ENCODE data around the gene PCGF3. TPM values are rescaled to one million over a fixed set of nuclear protein-coding genes. Genes with fewer than 3 reads are reported as not detected.
"Not testable (repeated sequence)": the region's sequence is repeated elsewhere in the genome, so short reads cannot be mapped to it uniquely, and the experiment has no call there.

Gene PCGF3
- total RNA-seq, 1 experiment from 2014 or later: 21.3 TPM

DNA sequence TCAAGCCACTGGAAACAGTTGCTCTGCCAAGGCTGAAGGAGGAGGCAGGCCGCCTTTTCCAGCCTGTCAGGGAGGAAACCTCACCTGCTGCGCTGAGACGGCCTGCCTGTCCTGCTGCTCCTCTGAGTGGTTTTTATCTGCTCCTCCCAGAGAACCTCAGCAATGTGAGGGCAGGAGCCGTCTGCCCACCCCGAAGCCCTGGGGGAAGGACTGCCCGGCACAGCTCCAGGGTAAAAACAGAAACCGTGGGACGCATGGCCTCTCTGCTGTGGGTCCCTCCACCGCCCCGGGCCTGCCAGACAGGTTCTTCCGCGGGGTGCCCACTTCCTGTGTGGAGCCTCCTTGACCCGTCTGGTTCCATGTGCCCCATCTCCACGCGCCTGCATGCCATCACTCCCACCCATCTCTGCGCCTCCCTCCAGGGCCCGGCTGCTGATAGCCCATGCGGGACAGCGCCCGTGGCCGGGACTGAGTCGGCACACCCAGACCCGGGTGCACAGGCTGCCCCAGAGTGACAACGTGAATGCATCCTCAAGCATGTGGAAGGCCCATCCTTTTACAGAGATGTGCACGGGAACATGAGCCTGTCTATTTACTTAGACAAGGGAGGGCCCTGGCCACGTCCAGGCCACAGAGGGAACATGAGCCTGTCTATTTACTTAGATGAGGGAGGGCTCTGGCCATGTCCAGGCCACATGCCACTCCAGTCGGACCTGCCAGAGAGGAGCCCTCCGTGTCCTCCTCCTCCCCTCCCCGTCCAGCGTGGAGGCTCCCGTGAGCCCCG lies 12.7 kb upstream of the PCGF3 start:
- in situ Hi-C loops (cut with HindIII; ENCODE audit: low pct_unique_long_range_greater_than_20kb, low sequenced_read_pairs): no loop called here
- no peak for DNase-seq (ENCODE audit: low read depth)

DNA sequence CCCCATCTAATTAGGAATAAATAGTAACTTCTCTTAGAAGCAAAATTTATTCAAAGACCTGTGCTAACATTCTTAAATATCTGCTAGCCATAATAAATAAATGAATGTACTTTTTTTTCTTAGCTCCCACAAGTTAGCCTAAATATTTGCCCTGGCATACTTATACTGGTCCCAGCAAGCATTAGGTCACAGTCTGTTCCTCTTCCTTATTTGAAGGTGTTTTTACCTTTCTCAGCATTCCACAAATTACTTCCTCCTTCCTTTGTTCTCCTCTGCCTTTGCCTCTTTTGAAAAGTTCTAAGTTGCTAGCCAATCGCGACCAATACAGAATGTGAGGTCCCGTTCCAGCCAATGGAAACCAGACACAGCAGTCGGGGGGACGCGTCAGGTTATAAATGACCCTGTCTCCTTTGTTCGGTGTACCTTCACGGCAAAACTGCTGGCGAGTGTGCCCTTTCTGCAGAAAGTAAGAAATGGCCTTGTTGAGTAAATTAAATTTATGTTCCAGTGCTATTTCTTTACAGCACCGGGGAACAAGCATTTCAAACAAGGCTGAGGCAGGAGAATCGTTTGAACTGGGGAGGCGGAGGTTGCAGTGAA lies 11.2 kb upstream of the PCGF3 start:
- DNase-seq (ENCODE audit: low read depth); in situ Hi-C loops (cut with HindIII; ENCODE audit: low pct_unique_long_range_greater_than_20kb, low sequenced_read_pairs): not testable (repeated sequence)

DNA sequence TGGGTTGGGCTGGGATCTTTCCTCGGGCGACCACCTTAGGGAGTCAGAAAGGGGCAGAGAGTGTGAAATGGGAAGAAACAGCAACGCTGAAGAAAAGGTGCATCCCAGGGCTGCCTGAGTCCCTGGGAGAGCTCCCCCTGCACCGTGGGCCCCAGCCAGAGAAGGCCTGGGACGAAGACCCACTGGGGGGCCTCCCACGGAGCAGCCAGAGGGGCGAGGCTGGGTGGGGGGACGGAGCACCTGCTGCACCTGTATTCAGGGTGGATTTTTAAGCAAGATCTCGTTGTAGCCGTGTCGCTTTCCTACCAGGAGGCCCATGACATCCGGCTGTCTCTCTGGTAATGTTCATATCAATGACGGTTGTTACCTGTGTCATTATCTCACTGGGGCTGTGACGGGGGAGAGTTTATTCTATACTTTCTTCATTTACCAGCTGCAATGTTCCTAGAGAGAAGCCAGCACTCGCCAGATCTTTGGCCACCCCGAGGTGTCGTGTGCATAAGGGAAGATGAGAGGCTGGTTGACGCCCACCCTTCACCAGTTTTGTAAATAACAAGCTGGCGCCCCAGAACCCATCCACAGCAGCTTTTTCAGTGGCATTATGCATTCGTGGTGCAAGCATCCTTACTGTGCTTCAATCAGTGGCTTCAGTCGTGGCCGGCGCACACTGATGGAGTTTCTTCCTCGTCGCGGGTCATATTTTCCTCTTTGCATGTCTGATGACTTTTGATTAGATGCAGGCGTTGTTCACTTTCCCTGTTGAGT lies 5.6 kb upstream of the PCGF3 start:
- in situ Hi-C loops (cut with HindIII; ENCODE audit: low pct_unique_long_range_greater_than_20kb, low sequenced_read_pairs): no loop called here

DNA sequence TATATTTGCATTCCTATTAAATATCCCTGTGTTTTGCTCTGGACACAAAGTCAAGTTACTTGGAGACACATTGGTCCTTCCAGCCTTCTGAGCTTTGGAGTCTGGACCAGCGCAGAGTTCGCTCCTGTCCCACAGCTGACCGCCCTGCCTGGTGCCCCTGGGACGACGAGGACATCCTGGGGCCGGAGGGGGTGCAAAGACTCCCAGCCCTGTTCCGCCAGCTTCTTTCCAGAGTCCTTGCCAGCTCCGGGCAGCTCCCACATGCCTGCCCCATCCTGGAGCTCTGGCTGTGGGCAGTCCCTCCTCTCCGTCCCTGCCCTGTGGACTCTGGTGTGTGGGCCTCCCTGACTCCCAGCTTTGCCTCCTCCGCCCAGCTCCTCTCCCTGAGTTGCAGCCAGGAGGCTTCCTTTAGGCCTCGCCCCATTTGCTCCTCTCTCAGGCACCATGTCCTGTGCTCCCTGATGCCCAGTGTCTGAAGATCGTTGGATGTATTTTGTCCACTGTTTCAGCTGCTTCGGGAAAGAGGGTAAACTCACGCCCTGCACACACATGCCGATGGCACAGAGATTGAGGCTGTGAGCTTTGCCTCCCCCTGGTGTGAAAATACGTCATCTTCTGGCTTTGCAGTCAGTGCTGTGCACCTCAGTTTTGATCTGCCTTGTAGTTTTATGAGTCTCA lies 4.9 kb upstream of the PCGF3 start:
- in situ Hi-C loops (cut with HindIII; ENCODE audit: low pct_unique_long_range_greater_than_20kb, low sequenced_read_pairs): no loop called here
- no peak for DNase-seq (ENCODE audit: low read depth)

More for the DNA sequence above, 5.6 kb upstream of the PCGF3 start:
- no peak for DNase-seq (ENCODE audit: low read depth)

DNA sequence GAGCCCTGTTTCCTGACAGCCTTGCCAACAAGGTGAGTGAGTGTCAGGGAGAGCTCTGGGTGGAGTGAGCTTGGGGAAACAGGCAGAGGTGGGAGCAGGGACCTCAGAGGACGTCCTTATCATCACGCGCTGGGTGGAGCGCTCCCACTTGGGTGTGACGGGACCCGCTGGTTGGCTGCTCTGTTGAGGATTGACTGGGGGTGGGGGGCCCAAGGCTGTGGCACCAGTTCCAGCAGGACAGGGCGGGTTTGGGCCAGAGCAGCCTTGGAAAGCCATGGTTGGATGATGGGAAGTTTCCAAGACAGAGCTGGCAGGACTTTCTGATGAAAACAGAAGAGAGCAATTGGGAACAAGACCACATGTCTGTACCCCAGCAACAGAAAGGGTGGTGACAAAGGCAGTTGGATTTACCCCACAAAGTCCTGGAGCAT lies 3.0 kb upstream of the PCGF3 start:
- DNase-seq (ENCODE audit: low read depth): no peak
- in situ Hi-C loops (cut with HindIII; ENCODE audit: low pct_unique_long_range_greater_than_20kb, low sequenced_read_pairs): no loop called here

DNA sequence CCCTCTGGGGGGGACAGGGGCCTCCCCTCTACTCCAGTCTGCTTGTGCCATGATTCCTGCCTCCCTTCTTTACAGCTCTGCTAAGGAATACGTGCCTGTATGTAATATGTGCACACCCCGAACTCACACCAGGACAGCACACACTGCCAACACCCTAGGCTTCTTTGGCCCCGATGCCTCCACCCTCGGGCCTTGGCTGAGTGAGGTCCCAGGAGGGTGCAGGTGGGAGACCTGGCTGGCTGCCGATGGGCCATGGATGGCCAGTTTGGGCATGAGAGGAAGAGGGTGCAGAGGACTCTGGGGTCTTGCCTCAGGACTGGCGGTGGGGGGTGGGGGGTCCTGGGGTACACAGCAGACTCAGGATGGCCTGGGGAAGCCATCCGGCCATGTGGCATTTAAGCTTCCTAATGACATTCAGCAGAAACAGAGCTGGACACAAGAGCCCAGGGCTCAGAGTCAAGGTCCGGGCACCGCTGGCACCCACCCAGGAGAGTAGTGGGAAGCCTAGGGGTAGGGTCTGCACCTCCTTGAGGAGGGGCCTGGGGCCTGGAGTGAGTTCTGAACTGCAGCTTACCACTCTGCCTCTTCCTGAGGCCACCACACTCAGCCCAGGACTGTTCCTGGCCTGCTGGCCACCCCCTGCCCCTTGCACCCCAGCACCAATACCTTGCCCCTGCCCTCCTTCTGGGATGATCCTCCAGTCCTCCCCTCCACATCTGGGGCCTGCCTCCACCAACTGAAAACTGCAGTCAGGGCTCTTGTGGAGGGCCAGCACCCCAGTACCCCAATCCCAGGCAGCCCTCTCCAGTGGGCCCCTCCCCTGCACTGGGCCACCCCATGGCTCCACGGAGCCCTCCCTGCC lies 2.1 kb upstream of the PCGF3 start:
- no peak for DNase-seq (ENCODE audit: low read depth)
- in situ Hi-C loops (cut with HindIII; ENCODE audit: low pct_unique_long_range_greater_than_20kb, low sequenced_read_pairs): no loop called here

DNA sequence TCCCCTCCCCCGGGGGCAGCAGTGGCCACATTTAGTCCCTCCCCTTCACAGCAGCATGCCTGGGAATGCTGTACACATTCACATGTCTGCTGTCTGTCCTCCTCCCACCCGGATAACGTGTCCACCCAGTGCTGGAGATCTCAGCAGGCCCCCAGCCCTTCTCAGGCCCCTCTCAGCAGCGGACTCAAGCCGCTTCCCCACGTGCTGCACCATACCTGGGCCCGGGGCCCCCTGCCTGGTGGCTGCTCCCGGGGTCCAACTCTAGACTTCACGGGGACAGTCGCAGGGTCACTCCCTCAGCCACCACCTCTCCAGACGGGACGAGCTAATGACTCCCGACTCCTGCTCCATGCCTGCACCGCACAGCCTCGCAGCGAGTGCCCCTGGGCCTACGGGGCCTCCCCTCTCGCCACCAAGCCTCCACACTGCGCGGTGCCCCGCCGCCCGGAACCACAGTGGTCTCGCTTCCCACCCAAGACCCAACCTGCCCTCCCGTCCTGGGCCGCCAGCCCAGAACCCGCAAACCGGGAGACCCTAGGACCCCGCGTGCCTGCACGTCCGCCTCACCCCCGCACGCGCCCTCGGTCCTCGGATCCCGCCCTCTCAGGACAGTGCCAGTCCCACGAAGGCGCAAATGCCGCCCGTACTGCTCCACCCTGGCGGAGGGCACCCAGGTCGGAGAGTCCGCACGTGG lies 1.3 kb upstream of the PCGF3 start:
- in situ Hi-C loops (cut with HindIII; ENCODE audit: low pct_unique_long_range_greater_than_20kb, low sequenced_read_pairs): no loop called here
- no peak for DNase-seq (ENCODE audit: low read depth)

DNA sequence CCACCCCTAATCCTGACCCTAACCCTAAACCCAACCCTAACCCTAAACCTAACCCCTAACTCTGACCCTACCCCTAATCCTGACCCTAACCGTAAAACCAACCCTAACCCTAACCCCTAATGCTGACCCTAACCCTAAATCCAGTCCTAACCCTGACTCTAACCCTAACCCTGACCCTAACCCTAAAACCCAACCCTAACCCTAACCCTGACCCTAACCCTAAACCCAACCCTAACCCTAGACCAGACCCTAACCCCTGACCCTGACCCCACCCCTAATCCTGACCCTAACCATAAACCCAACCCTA lies 708 bp upstream of the PCGF3 start:
- no peak for DNase-seq (ENCODE audit: low read depth)
- in situ Hi-C loops (cut with HindIII; ENCODE audit: low pct_unique_long_range_greater_than_20kb, low sequenced_read_pairs): no loop called here

DNA sequence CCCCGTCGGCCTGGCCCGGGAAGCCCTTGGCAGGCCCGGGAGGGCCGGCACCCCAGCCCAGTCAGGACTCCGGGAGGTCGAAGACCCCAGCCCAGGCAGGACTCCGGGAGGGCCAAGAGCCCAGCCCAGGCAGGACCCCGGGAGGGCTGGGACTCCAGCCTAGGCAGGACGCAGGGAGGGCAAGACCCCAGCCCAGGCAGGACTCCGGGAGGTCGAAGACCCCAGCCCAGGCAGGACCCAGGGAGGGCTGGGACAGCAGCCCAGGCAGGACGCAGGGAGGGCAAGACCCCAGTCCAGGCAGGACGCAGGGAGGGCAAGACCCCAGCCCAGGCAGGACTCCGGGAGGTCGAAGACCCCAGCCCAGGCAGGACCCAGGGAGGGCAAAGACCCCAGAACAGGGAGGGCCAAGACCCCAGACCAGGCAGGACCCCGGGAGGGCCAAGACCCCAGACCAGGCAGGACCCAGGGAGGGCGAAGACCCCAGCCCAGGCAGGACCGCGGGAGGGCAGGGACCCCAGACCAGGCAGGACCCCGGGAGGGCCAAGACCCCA lies 526 bp downstream of the PCGF3 start:
- DNase-seq (ENCODE audit: low read depth); in situ Hi-C loops (cut with HindIII; ENCODE audit: low pct_unique_long_range_greater_than_20kb, low sequenced_read_pairs): not testable (repeated sequence)

DNA sequence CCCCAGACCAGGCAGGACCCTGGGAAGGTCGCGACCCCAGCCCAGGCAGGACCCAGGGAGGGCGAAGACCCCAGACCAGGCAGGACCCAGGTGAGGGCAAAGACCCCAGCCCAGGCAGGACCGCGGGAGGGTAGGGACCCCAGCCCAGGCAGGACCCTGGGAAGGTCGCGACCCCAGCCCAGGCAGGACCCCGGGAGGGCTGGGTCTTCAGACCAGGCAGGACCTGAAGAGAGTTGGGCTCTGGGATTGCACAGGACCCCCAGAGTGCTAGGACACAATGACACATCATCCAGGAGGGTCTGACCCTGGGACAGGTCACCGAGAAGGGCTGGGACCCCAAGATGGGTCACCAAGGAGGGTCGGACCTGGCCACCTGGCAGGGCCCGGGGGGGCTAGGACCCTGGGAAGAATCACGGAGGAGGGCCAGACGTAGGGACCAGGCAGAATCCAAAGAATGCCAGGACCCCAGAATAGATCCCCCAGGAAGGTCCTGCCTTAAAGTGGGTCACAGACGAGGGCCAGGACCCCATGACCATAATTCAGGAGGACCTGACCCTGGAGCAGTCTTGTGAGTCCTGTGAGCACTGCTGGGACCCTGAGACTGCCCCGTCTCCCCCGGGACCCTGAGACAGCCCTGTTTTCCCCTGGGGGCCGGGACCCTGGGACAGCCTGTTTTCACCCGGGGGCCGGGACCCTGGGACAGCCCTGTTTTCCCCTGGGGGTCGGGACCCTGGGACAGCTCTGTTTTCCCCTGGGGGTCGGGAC lies 1.4 kb downstream of the PCGF3 start:
- no peak for DNase-seq (ENCODE audit: low read depth)
- in situ Hi-C loops (cut with HindIII; ENCODE audit: low pct_unique_long_range_greater_than_20kb, low sequenced_read_pairs): no loop called here

DNA sequence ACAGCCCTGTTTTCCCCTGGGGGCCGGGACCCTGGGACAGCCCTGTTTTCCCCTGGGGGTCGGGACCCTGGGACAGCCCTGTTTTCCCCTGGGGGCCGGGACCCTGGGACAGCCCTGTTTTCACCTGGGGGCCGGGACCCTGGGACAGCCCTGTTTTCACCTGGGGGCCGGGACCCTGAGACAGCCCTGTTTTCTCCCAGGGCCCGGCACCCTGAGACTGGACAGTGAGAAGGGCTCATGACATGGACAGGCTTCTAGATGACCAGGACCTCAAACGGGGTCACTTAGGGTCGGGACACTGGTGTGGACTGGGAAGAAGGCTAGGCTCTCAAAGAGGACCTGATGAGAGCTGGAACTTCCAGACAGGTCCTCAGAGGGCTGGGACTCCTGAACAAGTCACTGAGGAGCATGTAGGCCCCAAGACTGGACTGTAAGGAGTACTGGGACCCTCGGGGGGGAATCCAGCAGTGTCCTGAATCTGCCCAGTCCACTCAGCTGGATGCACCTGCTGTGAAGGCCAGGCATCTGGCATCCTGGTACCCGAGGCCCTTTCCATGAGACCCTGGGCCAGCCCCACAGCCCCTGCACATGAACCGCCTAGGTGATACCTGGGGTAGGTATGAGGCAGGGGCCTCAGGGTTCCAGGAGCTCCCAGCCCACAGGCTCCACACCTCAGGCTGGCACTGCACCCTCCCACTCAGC lies 2.4 kb downstream of the PCGF3 start:
- in situ Hi-C loops (cut with HindIII; ENCODE audit: low pct_unique_long_range_greater_than_20kb, low sequenced_read_pairs): no loop called here
- DNase-seq (ENCODE audit: low read depth): no peak

DNA sequence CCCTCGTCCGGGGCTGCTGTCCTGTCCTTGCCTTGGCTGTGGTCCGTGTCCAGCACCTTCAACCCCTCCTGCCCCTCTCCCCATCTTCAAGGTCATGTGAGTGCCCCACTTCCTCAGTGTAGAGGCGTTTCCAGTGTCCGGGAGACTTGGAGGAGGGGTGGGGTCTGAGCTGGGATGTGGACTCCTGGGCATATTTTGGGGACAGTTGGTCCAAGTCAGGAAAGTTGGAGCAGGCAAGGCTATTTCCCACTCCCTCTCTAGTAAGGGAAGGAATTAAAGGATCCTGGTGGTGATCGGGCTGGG lies 3.0 kb downstream of the PCGF3 start:
- in situ Hi-C loops (cut with HindIII; ENCODE audit: low pct_unique_long_range_greater_than_20kb, low sequenced_read_pairs): no loop called here
- DNase-seq (ENCODE audit: low read depth): no peak

DNA sequence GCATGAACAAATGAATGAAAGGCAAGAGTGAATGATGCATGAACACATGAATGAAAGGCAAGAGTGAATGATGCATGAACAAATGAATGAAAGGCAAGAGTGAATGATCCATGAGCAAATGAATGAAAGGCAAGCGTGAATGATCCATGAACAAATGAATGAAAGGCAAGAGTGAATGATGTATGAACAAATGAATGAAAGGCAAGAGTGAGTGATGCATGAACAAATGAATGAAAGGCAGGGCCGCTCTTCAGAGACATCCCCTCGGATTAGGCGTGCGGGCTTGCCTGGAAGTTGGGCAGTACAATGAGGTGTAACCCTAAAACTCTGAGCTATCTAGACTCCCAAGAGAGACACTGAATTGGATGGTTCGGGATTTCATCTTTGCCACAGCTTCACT lies 3.7 kb downstream of the PCGF3 start:
- no peak for DNase-seq (ENCODE audit: low read depth)
- in situ Hi-C loops (cut with HindIII; ENCODE audit: low pct_unique_long_range_greater_than_20kb, low sequenced_read_pairs): no loop called here

DNA sequence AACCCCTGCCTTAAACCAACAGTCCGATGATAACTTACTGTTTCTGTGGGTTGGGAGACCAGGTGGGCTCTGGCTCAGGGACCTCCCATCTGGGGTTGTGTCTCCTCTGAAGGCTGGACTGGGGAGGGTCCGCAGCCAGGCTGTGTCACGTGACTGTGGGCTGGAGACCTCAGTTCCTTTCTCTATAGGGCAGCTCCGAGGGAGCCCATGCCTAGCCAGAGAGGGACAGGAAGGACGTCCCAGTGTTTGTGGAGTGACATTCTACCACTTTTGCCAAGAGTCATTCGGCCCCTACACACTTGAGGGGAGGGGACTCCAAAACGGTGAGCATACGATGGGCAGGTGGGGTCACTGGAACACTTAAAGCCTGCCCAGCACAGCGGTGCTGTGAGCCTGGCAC lies 4.5 kb downstream of the PCGF3 start:
- in situ Hi-C loops (cut with HindIII; ENCODE audit: low pct_unique_long_range_greater_than_20kb, low sequenced_read_pairs): no loop called here
- no peak for DNase-seq (ENCODE audit: low read depth)

DNA sequence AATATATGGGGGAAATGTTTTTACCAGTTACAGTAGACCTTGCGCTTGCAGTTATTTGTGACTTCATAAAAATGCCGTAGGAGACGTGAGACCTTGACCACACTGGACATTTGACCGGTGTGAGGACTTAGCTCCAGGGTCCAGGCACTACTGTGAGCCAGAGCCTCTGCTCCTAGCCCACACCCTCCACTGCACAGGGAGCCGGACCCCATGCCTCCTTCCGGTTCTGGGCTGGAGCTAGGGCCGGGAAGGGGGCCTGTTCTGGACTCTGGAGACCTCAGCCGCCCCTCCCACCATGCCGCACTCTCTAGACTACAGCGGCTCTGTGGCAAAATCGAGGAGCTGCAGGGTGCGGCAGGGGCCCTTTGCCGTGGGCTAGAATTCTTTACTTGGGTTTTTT lies 5.3 kb downstream of the PCGF3 start:
- in situ Hi-C loops (cut with HindIII; ENCODE audit: low pct_unique_long_range_greater_than_20kb, low sequenced_read_pairs): no loop called here
- DNase-seq (ENCODE audit: low read depth): no peak

DNA sequence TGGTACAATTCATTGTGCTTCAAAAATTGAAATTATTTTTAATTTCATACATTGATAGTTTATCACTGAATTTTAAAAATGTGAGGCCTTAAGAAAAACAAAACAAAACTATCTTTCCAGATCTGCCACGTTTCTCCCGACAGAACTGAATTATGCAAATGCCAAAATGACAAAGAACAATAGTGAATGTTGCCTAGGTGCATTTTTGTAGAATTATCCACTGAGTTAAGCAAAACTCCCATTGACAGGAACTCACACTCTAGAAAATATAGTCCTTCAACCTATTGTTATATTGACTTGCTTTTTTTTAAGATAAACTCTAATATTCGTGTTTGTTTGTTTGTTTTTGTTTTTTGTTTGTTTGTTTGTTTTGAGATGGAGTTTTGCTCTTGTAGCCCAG lies 6.5 kb downstream of the PCGF3 start:
- DNase-seq (ENCODE audit: low read depth): no peak
- in situ Hi-C loops (cut with HindIII; ENCODE audit: low pct_unique_long_range_greater_than_20kb, low sequenced_read_pairs): no loop called here
